GM03348 (cell line): ENCODE results near the gene CACNA1S.

ENCODE experiments used
- DNase-seq: peaks from one replicate; pipeline ENCODE4 v3.0.0; 2012; ENCODE audit warnings: low spot score

The CACNA1S gene

DNA sequence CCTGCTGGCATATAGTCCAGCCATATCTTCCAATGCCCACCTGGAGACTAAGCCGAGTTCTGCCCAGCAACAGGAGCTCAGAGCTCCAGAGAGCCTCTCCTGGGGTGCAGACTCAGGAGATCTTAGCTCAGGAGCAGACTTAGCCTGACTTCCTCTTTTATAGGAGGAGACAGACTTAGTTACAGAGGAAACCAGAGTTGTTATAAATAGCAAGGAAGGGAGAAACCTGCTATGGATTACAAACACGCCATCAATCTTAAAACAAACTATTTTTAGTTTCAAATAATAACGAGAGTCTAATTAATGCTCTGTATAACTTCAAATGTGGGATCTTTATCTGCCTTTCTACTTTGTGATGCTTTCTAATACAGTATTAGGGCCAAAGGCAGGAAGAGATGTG, 85.4 kb downstream of the CACNA1S start:
- no peak for DNase-seq

DNA sequence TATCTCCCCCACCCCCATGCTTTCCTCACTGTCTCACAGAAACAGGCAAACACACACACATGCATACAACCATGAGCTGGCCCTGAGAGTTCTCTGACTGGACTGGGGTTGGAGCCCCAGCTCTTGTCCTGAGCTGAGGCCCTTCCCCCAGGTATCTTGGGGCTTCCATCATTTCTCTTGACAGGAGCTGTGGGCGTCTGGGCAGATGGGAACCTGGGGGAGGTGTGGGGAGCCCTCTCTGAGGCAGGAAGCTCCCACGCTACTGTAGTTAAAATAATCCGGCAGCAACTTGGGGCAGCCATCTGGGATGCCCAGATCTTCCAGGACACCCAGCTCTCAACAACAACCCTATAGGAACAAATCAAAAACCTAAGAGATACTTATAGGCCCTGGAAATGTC, 86.0 kb downstream of the CACNA1S start:
- DNase-seq = no peak

DNA sequence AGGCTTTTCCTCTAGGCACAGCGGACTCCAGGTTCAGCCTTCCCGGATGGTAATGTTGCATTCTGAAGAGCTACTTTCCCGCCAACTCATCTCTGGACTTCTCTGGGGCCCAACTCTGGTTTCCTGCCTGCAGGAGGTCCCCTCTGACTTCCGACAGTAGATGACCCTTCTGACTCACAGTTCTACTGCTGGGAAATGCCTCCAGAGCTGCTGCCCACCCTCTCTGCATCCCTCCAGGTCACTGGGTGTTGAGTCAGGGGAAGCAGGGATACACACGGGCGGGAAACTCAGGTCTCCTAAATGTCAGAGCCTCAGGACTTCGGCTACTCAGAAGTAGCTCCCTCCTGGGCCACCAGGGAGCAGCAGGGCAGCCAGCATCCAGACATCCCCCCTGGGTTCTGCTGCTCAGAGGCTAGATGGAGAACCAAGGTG, 86.6 kb downstream of the CACNA1S start:
- DNase-seq = no peak

- no peak for DNase-seq
Measured at GRCh38 chr1:201024625-201024998, 87.6 kb downstream of the CACNA1S start.

- DNase-seq = no peak
Measured at GRCh38 chr1:201023920-201024624, 88.2 kb downstream of the CACNA1S start.

GRCh38 chr1:201023517-201023902, 88.7 kb downstream of the CACNA1S start, which contains the start of gene KIF21B:
Gene KIF21B, minus strand, starts transcription at chr1:201023714. Its CDS starts 331 bp downstream, at chr1:201023383.
- DNase-seq = peak; percentile 83

DNA sequence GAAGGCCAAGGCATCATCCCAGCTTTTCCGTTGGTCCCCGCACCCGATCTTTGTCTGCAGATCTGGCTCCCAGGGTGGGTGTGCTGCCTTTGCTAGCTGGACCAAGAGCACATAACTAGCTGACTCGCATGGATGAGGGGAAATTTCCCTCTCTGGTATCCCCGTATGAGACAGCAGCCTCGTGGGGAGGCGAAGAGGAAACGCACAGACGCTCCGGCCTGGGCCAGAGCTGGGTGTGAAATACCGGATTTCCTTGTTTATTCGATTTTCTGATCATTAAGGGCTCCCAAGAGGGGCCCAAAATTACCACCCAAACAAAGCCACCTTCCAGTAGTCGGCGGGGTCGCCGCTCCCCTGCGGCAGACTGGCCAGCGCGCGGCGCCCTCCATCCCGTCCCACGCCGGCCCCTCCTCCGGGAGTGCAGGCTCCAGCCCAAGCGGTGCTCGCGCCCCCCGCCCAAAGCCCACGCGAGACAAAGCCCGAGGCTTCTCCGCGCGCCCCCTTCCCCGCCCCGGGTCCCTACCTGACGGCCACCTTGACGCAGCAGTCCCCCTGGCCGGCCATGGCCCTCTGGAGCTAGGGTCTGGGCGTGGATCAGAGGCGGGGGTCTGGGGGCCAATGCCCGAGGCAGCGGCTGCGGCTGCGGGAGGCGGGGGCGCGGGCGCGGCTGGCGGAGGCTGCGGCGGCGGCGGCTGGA, 89.3 kb downstream of the CACNA1S start:
- no peak for DNase-seq

- DNase-seq = no peak
Measured at GRCh38 chr1:201022493-201022819, 89.8 kb downstream of the CACNA1S start.

GRCh38 chr1:201021630-201022492, 90.4 kb downstream of the CACNA1S start:
- no peak for DNase-seq

DNA sequence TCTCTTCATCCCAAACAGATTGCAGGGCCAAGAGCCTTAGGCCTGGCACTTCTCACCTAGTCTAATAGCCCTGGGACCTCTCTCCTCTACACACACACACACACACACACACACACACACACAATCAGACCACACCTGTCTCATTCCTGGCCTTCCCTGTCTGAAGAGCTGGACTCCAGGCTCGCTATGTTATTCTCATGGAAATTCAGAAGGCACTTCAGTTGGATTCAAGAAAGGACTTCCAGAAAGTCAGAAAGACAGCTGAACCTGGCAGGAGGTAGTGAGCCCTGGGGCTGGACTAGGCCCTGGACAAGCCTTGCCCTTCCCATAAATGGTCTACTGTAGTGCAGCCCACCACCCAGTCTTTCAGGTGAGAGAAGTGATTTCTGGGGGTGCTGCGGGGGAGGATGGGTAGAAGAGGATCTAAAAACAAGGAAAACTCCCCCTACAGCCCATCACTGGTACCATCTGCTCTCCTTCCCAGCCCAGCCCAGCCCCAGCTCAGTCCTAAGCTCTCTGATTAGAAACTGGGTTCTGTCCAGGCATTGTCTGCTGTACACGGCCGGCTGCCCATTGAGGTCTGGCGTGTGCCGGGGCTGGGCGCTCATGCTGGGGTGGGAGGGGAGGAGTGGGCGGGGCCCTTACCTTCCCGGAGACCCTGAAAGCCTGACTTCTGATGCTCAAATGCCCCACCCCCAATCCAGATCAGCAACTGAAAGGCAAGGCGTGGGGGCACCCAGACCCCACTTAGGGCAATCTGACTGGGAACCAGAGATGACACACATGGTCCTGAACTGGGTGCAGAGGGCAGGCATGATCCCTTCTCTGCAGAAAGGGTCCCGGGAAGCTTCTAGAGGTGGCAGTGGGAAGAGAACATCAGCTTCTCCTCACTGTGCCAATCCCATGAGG, 91.3 kb downstream of the CACNA1S start:
- no peak for DNase-seq

DNA sequence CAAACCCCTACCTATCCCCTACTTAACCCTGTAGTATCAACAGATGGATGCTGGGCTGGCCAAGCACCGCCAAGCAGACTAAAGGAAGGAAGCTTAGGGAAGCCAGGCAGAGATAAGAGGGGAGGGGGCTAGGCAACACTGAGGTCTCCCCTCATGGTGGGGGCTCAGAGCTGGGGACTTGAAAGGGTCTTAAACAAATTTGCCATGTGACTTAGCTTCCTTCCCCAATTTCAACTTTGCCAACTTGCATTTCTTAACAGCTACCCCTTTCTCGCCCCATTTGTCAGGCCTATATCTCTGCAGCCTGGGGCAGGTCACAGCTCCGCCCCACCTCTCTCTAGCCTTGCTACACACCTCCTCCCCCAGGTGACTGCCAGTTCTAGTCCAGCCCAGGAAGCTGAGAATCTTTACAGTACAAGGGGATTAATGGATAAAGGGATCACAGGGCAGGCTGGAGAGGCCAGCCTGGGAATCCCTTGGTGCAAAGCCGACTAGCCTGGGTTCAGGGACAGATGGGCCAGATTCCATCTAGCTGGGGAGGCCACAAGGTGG, 92.1 kb downstream of the CACNA1S start:
- DNase-seq = no peak

DNA sequence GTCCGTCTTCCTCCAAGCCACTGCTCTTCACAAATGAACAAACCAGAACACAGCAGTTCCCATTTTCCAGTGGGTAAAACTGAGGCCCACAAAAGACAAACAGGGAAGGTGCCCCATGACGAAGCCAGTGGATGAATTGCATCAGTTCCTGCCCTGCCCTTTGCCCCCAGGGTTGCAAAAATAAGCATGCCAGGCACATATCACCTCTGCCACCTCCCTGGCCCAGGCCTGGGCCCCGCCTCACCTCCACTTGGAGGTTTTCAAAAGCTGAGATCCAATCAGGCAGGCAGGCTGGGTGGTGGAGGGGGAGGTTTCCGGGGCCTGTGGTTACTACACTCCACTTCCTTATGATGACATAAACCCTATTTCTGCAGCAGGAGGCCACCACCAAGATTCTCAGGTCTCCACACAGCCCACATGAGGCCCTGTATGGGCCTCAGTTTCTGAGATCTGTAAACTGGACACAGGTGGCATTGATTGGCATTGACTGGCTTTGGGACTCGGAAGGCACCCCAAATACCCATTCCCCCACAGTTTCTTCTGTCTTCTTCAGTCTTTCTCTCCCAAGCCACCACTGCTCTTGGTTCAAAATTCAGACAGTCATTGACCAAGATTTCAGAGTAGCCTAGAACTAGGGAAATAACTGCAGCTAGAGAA, 92.8 kb downstream of the CACNA1S start:
- peak; percentile 49 for DNase-seq

GRCh38 chr1:201017828-201018163, 94.4 kb downstream of the CACNA1S start:
- DNase-seq = no peak

DNA sequence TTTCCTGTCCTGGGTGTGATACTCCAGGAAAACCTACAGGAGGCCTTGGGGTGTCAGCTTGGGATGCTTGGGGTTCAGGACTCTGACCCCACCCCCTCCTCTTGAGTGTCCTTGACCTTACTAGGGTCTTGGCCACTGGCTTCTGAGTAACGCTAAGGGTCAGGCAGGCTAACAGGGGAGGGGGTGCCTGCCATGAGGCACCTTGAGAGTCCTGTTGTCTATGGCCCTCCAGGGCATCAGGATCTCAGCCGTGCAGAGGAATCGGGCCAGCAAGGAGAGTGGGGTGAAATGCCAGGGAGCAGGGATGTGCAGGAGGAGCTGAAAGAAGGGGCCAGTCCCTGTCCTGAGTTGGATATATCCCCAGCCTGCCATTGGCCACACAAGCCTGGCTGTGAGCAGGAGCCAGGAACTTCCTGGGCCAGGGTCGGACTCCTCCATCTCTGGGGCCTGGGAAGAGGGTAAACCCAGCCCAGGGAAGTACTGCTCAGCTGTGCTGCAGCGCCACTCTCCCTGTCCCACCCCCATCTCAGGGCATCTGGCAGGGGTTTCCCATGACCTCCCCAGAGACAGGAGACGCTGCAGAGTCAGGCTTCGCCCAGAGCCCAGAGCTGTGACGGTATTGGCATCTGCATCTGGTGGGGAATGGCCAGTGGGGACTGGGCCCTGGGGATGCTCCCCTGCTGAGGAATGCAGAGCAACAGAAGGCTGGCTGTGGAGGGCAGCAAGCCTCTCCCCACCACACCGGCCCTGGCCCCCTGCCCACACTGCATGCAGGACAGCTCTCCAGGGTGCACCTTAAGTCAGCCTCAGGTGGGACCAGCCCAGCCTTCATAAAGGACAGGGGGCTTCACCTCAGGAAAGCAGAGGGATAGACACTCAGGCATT, 95.0 kb downstream of the CACNA1S start:
- no peak for DNase-seq

DNA sequence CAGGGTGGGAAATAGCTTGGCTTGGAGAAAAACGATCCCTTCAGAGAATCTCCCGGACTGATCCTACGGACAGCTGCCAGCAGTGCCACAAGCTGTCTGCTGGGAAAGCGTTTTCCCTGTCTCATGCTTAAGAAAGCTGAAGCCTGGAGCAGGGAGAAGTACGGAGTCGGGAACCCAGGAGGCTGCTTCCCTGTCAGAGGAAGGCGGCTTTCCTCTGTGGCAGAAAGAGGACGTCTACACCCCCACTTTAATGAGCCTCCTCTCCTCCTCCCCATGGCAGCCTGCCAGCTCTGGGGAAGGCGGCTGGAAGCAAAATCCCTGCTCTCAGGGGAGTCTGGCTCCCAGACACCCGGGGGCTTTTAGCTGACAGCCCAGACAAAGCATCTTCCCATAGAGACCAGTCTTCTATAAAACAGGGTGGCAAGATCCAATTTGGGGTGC, 96.0 kb downstream of the CACNA1S start:
- no peak for DNase-seq

DNA sequence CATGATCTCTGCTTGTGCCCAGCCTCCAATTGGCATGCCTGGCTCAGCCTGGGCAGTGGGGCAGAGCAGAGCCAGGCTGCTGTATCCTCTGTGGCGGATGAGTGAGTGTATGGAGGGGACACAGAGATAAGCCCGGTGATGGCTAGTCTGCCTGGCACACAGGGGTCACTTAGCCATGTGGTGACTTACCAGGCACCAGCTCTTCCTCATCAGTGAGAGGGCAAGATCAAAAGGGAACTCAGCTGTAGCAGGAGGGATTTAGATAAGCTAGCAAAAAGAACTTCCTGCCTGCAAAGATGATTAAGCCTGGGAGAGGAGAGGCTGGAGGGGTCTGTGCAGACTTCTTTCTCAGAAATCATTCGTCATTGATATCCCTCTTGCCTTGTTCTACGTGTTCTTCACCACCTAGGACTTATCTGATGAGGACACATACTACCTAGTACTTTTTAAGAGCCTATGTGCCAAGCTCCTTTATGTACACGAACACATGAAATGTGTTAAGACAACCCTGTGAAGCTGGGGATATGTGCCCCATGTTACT, 96.6 kb downstream of the CACNA1S start:
- DNase-seq = no peak

GRCh38 chr1:201014816-201015200, 97.4 kb downstream of the CACNA1S start:
- DNase-seq = no peak

DNA sequence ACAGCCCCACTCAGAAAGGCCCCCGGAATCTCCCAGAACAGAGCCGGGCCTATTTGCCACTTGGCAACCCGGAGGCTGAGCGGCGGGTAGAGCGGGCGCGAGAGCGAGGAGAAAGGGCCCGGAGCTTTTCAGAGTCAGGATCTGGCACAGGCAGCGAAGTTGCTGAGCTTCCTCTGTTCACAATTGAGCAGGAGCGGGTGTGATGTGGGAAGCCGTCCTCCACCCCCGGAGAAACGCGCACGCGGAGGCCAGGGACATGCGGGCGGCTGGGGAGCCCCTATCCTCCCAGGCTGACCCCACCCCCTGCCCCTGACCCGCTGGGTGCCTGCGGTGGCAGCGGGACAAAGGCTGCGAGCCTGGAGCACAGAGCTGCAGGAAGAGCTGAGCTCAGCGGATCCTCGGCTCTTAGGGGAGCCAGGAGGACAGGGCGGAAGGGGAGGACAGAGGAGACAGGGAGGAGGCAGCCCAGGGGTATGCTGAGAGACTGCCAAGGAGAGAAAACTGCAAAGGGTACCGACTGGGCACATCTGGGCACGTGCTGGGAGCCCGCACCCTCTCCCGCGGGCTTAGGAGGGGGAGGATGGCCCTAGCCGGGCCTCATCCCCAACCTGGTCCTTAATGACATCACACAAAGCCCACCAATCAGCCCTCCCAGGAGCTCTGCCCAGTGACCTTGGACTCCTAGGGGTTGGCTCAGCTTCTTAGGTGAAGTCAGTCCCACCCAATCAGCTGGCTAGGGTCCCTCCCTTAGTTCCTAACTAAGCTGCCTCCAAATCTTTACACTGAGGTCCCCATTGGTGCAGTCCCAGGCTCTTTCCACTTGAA, 98.0 kb downstream of the CACNA1S start:
- no peak for DNase-seq

GRCh38 chr1:201013031-201013485, 99.2 kb downstream of the CACNA1S start:
- DNase-seq = no peak
